ENCODE results near the gene KCNE3. TPM values are rescaled to one million over a fixed set of nuclear protein-coding genes. Genes with fewer than 3 reads are reported as not detected.

Gene KCNE3
- total and polyA plus RNA-seq, 10 of the 15 experiments (the other 5 are each of a cell fraction or from before 2014, with no cell fraction given), result not detected

DNA sequence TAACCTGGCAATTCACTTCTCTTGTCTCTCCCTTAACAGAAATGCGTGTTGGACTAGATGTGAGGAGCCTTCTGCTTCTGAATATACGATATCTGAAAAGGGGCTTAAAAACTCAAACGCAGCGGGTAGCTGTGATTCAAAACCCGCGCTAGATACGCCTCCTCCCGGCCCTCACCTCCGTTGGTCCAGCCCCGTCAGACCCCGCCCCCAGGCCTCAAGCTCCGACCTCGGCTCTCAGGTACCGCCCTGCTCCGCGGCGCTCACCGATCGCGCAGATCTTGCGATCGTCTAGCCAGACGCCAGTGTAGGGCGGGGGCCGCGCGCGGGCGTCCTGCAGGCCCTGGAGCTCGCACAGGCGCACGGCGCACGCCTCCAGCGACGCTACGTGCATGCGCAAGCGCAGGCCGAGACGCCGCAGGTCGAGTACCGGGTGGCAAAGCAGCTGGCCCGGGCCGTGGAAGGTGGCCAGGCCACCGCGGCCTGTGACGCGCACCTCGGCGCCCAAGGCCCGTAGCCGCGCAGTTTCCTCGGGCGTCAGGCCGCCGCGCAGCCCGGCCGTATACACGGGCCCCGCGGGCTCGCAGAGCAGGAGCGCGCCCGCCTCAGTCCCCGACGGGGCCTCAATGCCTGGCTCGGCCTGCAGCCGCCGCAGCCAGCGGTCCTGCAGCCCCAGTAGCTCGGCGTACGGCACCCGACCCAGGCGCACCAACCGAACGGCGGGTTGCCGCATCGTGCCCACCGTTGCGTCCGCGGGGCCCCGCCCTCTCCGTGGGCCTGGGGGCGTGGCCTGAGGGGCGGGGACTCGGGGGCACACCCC, 25.8 kb upstream of the KCNE3 start, which contains the start of gene LIPT2:
Gene LIPT2 (minus strand): TSS at position 751 of the 817 bp plus-strand sequence. CDS start 21 bp downstream, at position 730.
- POLR2A ChIA-PET, result interaction anchor here (0.5 to 1.6 kb wide), 7 partner anchors 18 to 795 kb away, joined by 3 to 8 read pairs (median 4); partner anchors contain the start of genes PGM2L1 and POLD3
- Histone ChIP-seq H3K27me3 (replicated peaks in 1 of 2; ENCODE audit: control insufficient read depth in 2 of 2, insufficient read depth in 2 of 2, low read length in 1 of 2) (no peaks in the 10 kb centered on the region; a peak in 1 of 4 replicates), H3K79me2 (ENCODE audit: control insufficient read depth, insufficient read depth, low read length) (no peaks in the 10 kb centered on the region), H3K4me3 (peak within 1 kb of the TSS; percentile 64), H3K27ac (ENCODE audit: control insufficient read depth, insufficient read depth) (peak within 1 kb of the TSS; percentile 62), H3K36me3 (ENCODE audit: control insufficient read depth in 2 of 2, insufficient read depth in 2 of 2, low read length in 1 of 2) (no peaks in the 10 kb centered on the region), H4K20me1 (ENCODE audit: control insufficient read depth, insufficient read depth) (no peaks in the 10 kb centered on the region), H3K9me3 (replicated peaks; ENCODE audit: control insufficient read depth, insufficient read depth, low read length) (no peaks in the 10 kb centered on the region), H3K4me1 (ENCODE audit: control insufficient read depth, insufficient read depth, low read length) (no peaks in the 10 kb centered on the region; the same call in 1 of the 2 replicates), H3K4me2 (ENCODE audit: control insufficient read depth, insufficient read depth) (peak within 1 kb of the TSS; percentile 90), H2AFZ (ENCODE audit: control insufficient read depth, low read depth, low read length) (peak within 1 kb of the TSS; percentile 93), H3K9ac (ENCODE audit: control insufficient read depth, insufficient read depth, low read length) (peak within 1 kb of the TSS; percentile 64)
- FAIRE-seq (peak; percentile 94), ATAC-seq (peak; percentile 100), DNase-seq (ENCODE audit: low read depth, low spot score) (peak; percentile 90)
- in situ Hi-C loops (cut with MboI), result no loop called here
- WGBS (ENCODE audit: insufficient coverage, insufficient replicate concordance, low lambda C conversion rate, missing lambda C conversion rate), result under 1% methylated on average over 85 of the region's 94 CpGs
- BruUV-seq (replicated peaks), result no TSS peak
- RAD21 ChIA-PET (ENCODE audit: unreplicated experiment), result interaction anchor here (0.6 to 1.5 kb wide), 8 partner anchors 13 to 900 kb away, joined by 3 to 6 read pairs (median 4); no protein-coding TSS in a partner anchor
- CTCF ChIA-PET, result interaction anchor here (0.7 to 3.4 kb wide), 8 partner anchors 22 to 1110 kb away, joined by 3 to 11 read pairs (median 3); no protein-coding TSS in a partner anchor
- intact Hi-C loops (cut with micrococcal nuclease; ENCODE audit: unreplicated experiment), result no loop called here
- SMC1A ChIA-PET (ENCODE audit: uncharacterized antibody, unreplicated experiment), result interaction anchor here (0.5 to 1.6 kb wide), 5 partner anchors 17 to 255 kb away, joined by 3 to 4 read pairs (median 4); partner anchors contain the start of gene RNF169
- peak; percentile 91 for TF ChIP-seq NKRF (conservative IDR thresholded peaks at IDR 0.05)
- TF ChIP-seq BCL11A (IDR thresholded peaks at IDR 0.05; ENCODE audit: low read depth, low read length), result no peak
- peak; percentile 85 for TF ChIP-seq SP1 (IDR thresholded peaks at IDR 0.05; ENCODE audit: low read depth, low read length)
- TF ChIP-seq ZZZ3 (IDR thresholded peaks at IDR 0.05; ENCODE audit: control insufficient read depth, insufficient read length, low read depth), result no peak
- peak; percentile 75 for TF ChIP-seq RELA (IDR thresholded peaks at IDR 0.05; ENCODE audit: borderline replicate concordance, partially characterized antibody)
- no peak for TF ChIP-seq CHD1 (IDR thresholded peaks at IDR 0.05; ENCODE audit: low read depth, low read length)
- TF ChIP-seq ETV6 (conservative IDR thresholded peaks at IDR 0.05 in 1 of 2, IDR thresholded peaks at IDR 0.05 in 1 of 2; ENCODE audit: borderline replicate concordance in 1 of 2, low read depth in 1 of 2), result no peak
- TF ChIP-seq MTA3 (IDR thresholded peaks at IDR 0.05; ENCODE audit: borderline replicate concordance, low read length), result no peak
- peak; percentile 94 for TF ChIP-seq POLR2A (IDR thresholded peaks at IDR 0.05; ENCODE audit: low read depth, low read length)
- no peak for TF ChIP-seq IKZF2 (IDR thresholded peaks at IDR 0.05)
- TF ChIP-seq ESRRA (IDR thresholded peaks at IDR 0.05; ENCODE audit: low read length), result no peak
- 0 out of 2 replicates have a peak, but pooled peaks have one; percentile 31 for TF ChIP-seq ZNF24 (IDR thresholded peaks at IDR 0.05)
- TF ChIP-seq PML (IDR thresholded peaks at IDR 0.05; ENCODE audit: low read length), result peak; percentile 69; the same call in 1 of the 2 replicates
- TF ChIP-seq NR2C1 (IDR thresholded peaks at IDR 0.05), result 0 out of 2 replicates have a peak, but pooled peaks have one; percentile 8
- peak; percentile 99 for TF ChIP-seq IKZF1 (conservative IDR thresholded peaks at IDR 0.05)
- no peak for TF ChIP-seq STAT3 (IDR thresholded peaks at IDR 0.05; ENCODE audit: low read depth, low read length)
- TF ChIP-seq BACH1 (IDR thresholded peaks at IDR 0.05; ENCODE audit: borderline replicate concordance), result peak; percentile 89
- peak; percentile 57; the same call in 1 of the 2 replicates for TF ChIP-seq TCF12 (IDR thresholded peaks at IDR 0.05; ENCODE audit: low read depth, low read length)
- no peak for TF ChIP-seq KAT2A (conservative IDR thresholded peaks at IDR 0.05; ENCODE audit: control insufficient read depth, low read depth, low read length)
- peak; percentile 63 for TF ChIP-seq TCF3 (IDR thresholded peaks at IDR 0.05; ENCODE audit: borderline replicate concordance, insufficient read depth, low read depth, low read length)
- TF ChIP-seq MAX (IDR thresholded peaks at IDR 0.05; ENCODE audit: low read depth, low read length), result no peak
- TF ChIP-seq NRF1 (conservative IDR thresholded peaks at IDR 0.05; ENCODE audit: low read depth, low read length), result peak; percentile 89
- TF ChIP-seq ZNF217 (IDR thresholded peaks at IDR 0.05), result peak; percentile 88
- peak; percentile 94 for TF ChIP-seq SIN3A (IDR thresholded peaks at IDR 0.05; ENCODE audit: low read depth, low read length)
- no peak for TF ChIP-seq EED (IDR thresholded peaks at IDR 0.05; ENCODE audit: low read depth)
